GM18870 (cell line): ENCODE results near the gene PAX7.
"Not testable (repeated sequence)": the region's sequence is repeated elsewhere in the genome, so short reads cannot be mapped to it uniquely, and the experiment has no call there.

ENCODE experiments used
- ATAC-seq: cut with Tn5 transposase; IDR thresholded peaks from one replicate; pipeline ENCODE4 v1.9.1; 2021; ENCODE audit warnings: moderate library complexity; ENCODE audit not compliant: unreplicated experiment

The PAX7 gene

DNA sequence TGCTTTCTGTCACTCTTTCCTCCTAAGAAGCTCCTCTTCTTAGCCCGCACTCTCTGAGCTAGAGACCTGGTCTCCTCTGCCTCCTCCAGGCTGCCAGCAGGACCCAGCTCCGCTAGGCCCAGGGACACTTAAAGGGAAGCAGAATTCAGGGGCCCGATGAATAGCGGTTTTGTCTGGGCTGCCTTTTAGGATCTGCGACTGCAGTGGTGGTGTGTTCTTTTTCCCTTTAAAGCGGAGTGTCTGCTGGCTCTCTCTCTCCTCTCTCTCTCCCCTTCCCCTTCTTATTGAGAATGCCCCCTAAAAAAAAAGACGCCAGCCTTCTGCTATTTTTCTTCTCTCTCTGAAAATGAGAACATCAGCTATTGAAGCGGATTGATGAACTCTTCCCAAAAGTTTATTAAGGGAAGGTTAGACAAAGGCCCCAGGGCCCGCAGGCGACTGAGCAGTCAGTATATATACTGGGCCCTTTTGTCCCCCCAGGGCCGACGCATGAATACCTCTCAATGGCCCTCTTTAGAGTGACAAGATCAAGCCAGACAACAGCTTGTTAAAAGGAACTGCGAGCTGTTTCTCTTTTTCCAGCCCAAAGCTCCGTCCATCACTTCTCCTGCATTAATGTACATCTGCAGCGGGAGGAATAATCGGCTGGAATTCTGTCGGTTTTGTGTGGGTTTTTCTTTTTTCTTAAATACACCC is 27.0 kb downstream of the PAX7 start:
- ATAC-seq, result no peak

DNA sequence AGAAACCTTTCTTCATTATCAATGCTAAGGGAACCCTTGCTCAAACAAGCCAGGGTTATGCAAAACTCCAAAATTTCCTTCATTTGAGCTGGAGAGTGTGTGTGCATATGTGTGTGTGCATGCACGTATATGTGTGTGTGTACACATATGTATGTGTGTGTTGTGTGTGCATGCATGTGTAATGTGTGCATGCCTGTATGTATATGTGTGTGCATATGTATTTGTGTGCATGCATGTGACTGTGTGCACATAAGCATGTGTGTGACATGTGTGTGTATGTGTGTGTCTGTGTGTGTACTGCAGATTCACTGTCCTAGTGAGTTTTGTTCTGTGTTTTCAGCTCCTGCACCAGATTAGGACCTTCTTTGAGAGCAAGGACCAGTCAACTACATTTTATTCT is 28.2 kb downstream of the PAX7 start:
- ATAC-seq, result no peak

DNA sequence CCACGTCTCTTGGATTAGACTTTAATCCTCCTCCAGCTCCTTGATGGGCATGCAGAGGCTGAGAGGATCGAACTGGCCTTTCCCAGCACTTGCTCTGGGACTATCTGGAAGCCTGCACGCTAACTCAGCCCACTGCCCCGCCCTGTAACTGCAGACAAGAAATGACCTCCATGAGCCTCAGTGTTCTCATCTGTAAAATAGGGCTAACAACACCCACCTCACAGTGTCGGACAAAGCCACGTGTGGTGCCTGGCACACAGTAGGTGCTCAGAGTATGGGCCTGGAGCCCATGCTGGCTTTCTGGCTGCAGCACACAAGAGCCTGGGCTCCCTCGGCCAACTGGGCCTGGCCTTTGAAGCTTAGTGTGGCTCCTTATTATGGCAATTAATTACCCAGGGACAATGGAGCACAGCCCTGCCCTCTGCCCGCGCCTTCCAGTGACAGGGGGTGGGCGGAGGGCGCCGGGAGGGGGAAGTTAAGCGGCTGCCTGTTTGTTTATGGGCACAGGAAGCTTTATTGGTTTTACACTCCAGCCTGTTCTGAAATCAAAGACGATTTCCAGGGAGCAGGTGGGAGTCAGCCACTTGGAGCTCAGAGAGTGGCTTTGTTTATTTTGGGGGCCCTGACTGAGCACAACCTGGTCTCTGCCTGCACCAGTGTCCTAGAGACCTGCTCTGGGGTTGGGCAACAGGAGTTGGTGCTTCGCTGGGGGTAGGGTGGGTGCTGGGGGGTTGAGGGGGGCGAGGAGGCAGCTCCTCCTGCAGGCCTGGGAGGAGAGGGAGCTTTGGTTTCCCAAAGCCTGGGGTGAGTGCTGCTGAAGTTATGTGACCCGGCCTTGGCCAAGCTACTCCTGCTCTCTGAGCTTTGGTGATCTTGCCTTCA is 31.0 kb downstream of the PAX7 start:
- ATAC-seq, result no peak

DNA sequence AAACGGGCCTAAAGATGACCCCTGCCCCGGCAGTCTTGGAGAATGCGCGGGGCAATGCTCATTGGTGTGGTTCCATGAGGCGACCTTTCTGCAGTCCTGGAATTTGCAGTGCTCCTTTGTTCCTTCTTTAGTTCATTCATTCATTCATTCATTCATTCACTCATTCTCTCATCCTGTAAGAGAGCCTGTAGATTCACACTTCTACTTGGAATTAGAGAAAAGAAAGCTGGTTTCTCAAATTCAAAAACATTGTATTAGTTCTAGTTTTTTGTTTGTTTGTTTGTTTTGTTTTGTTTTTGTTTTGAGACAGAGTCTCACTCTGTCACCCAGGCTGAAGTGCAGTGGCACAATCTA is 31.6 kb downstream of the PAX7 start:
- ATAC-seq, result no peak

DNA sequence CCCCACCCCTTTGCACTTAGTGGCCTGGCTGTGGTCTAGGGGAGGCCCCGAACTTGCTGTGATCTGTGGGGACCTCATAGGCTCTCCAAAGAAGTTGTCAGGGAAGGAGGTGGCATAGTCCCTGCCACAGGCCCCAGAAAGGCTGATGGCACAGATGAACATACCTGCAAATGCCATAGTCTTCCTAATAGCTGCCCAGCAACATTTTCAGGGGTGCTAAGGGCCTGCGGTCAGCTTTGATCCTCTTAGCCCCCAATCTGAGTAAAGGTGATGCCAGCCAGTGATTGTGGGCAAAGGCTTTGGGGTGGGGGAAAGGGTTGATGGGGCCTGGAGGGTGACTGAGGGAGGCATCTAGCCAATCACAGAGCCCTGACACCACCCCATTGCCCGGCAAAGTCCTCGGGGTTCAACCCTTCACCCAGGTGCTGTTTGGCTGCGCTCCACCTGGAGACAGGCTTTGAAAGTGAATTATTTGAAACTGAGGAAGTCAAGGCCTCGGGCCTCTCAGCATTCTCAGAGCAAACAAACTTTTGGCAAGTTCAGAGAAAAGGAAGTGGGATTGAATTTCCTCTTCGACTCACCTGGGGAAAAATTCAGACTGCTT is 35.8 kb downstream of the PAX7 start:
- ATAC-seq, result no peak

DNA sequence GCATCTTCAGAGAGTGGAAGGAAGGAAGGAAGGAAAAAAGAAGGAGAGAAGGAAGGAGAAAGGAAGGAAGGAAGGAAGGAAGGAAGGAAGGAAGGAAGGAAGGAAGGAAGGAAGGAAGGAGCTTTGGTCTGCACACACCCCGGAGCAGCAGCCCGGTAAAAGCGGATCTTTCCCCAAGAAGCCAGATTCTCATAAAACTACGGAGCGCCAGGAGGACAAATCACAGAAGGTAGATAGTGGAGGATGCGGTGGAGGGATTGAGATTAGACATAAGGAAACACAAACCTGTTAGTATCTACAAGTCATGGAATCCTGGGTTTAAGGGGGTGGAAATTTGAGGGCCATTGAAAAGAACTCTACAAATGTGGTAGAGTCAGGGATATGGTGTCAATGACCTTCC is 36.7 kb downstream of the PAX7 start:
- no peak for ATAC-seq

DNA sequence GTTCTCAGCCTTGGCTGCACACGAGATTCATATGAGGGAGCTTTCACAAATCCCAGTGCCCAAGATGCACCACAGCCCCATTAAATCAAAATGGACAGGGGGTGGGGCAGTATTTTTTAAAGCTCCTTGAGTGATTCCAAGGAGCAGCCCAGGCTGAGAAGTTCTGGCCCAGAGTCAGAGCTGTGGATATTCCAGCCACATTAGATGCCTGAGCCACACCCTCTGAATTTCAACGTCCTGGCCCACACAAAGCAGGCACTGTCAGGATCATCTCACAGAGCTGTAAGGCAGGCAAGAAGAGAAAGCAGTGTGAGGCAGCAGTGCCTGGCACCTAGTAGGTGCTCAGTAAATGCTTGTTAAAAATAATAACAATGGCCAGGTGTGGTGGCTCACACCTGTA is 37.4 kb downstream of the PAX7 start:
- ATAC-seq, result no peak

DNA sequence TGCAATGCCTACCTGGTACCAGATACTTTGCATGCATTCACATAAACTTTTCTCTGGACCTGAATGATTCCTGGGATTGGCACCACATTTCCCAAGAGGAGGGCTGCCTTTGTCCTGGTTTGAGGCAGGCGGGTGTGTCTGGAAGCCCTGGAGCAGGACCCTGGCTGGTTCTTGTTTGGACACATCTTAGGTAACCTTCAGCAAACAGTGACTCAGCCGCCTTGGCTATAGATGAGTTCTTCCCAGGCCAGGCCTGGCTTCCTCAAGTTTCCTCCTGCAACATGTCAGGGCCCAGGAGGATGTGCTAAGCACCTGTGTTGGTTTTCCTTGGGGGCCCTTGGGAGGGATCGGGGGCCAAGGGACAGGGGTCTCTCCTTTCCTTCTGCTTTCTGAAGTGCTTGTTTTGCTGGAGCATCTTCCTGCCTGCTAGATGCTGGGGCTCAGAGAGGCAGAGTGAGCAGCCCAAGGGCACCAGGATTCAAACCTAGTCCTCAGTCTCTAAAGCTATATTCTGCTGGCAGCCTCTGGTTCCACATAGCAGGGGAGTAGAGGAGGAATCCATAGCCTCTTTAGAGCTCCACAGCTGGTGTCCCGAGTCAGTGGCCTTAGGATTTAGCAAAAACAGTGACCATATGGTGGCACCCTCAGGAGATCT is 38.2 kb downstream of the PAX7 start:
- no peak for ATAC-seq

DNA sequence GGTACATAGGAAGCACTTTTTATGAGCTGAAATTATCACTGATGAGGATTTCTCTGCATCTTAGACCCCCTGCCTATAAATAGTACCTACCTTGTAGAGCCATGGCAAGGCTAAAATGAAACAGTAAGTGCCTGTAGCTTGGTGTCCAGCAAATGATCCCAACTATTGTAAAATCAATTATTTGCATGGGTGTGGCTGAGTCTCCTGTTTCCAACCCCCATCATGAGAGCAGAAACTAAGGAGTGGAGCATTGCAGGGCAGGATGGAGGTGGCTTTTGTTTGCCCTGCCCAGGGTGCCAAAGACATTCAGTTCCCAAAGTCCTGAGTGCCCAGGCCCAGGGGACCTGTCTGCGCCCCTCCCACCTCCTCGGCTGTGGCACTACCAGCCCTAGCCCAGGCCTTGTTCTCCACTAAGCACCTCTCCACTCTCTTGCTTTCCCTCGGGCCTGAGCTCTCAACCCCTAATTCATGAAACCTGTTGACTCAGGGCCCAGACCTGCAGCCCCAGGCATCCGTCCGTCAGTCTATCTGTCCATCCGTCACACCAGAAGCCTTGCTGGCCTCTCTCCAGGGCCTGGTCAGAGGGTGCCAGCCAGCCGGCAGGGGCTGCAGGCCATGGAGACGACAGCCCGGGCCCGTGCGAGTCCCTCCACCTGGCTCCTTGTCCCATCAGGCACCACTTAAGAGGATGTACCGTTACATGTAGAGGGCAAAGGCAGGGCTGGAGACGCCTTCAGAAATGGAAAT is 39.6 kb downstream of the PAX7 start:
- no peak for ATAC-seq

DNA sequence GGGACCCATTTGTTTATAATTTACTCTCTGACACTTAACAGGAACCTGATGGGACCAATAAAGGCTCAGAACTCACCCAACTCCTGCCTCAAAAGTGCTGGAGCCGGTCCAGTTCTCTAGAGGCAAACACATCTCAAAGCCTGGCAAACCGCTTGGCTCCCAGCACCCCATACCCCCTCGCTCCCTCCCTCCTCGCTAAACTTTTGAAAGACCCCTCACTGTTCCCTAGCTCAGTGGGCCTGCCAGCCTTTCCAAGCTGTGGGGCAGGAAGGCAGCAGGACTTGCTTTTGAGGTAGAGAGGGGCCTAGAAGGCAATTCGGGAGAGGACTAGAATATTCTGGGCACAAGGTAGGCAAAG is 40.2 kb downstream of the PAX7 start:
- no peak for ATAC-seq

DNA sequence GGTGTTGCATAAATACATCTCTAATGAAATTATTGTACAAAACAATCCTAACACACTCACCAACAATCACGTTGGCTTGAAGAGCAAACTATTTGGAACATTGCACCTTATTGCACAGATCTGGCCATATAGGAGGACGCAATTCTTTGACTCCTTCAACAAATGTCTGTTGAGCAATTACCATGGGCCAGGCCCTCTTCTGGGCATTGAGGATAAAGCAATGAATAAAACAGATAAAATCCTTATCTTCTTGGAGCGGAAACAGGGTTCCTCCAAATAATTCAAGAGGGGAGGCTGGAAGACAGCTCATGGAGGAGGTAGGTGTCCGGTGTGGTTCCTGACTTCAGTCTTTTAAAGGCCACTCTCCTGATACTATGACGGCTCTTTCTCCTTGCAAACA is 43.3 kb downstream of the PAX7 start:
- ATAC-seq, result no peak

DNA sequence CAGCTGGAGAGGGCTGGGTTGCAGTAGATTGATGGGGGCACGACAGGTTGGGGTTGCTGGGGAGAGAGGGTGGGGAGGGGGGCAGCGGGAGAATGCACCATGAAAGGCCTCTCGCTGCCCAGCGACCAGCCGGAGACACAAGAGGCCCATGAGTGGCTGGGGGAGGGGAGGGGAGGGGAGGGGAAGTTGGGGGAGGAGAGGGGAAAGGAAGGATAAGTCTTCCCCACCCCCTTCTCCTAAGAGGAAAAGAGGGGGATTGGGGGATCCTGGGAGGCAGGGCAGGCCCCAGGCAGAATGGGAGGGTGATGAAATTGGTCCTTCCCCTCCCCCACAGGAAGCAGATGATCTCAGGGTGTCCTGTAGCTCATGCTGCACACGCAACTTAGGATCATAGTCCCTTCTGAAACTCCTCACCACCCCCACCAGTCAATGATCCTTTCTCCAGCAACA is 45.7 kb downstream of the PAX7 start:
- no peak for ATAC-seq

DNA sequence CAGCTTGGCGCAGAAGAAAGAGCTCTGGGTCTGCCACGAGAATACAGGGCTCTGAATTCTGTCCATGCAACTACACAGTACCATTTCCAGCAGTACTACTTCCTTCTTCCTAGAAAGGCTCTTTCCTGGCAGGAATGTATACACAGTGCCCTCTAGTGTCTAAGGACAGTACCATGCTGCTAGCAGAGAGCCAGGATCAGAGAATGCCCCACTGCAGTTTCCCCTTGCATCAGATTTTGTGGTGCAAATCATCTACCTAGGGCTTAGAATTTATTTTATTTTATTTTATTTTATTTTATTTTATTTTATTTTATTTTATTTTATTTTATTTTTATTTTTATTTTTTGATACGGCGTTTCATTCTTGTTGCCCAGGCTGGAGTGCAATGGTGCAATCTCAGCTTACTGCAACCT is 50.8 kb downstream of the PAX7 start:
- ATAC-seq, result no peak

DNA sequence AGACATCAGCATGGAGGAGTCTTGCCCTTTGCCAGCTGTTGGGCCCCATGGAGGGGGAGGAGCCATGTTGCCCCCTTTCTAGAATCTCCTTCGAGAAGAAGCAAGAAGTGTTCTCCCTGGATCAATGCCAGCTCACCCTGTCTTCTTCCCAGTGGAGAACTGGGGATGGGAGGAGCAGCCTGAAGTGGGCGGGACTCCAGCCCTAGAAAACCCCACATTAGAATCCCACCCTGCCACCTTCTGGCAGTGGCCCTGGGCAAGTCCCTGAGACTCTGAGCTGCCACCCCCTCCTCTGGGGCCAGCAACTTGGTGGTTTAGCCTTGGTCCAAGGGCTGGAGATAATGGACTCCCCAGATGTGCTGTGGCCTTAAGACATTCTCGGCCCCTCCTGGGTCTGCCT is 51.7 kb downstream of the PAX7 start:
- no peak for ATAC-seq

DNA sequence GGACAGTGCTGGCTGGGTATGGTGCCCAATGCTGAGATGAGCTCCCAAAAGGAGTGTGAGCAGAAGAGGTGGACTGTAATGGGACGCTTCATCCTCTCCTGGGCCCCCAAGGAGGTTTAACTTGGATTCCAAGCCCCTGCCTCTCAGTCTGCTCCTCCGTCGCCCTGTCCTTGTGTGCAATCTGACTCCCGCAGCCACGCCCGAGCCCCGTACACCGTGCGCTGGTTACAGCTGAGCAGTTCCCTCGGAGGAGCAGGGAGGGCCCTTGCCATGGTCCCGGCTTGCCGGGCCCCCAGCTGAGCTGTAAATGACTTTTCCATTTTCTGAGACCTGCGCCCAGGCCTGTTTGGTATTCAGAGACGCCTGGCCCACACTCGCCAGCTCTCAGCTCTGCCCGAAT is 53.7 kb downstream of the PAX7 start:
- ATAC-seq, result no peak

DNA sequence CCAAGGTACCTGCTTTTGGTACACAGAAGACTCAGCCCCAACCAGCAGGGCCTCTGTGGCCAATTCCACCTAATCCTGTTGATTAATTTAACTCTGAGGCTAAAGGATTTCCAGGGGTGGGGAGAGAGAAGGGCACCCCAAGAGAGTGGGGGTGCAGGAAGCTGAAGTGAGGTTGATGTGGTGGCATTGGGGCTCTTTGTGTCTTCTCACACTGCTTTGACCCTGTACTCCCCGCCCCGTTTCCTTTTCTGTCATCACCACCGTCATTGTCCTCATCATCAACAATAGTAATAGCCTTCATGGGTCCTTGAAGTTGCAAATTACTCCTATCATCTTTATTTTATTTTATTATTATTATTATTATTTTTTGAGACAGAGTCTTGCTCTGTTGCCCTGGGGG is 55.9 kb downstream of the PAX7 start:
- ATAC-seq, result no peak

DNA sequence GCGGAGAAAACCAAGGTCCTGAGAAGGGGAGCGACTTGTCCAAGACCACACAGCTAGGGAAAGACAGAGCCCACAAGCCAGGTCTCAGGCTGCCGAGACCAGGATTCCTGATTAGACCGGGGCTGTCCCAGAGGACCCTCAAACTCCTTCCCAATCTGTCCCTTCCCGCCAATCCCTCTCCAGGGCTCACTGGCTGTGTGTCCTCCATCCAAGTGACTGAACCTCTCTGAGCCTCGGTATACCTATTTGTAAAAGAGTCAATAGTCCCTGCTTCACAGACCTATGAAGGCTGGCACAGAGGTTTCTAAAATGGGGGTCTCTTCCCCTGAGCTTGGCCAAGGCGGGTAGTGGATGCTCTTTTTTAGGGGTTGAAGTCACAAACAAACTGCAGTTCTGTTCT is 56.6 kb downstream of the PAX7 start:
- no peak for ATAC-seq

DNA sequence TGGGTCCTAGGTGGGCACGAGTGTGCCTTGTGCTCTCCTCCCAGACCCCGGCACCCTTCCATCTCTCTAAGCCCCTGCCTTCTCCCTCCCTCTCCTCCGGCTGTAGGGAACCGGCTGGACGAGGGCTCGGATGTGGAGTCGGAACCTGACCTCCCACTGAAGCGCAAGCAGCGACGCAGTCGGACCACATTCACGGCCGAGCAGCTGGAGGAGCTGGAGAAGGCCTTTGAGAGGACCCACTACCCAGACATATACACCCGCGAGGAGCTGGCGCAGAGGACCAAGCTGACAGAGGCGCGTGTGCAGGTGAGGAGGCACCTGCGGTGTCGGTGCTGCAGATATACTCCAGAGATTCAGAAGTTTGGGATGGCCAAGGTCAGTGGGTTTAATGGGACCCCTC is 61.0 kb downstream of the PAX7 start:
- ATAC-seq, result no peak

DNA sequence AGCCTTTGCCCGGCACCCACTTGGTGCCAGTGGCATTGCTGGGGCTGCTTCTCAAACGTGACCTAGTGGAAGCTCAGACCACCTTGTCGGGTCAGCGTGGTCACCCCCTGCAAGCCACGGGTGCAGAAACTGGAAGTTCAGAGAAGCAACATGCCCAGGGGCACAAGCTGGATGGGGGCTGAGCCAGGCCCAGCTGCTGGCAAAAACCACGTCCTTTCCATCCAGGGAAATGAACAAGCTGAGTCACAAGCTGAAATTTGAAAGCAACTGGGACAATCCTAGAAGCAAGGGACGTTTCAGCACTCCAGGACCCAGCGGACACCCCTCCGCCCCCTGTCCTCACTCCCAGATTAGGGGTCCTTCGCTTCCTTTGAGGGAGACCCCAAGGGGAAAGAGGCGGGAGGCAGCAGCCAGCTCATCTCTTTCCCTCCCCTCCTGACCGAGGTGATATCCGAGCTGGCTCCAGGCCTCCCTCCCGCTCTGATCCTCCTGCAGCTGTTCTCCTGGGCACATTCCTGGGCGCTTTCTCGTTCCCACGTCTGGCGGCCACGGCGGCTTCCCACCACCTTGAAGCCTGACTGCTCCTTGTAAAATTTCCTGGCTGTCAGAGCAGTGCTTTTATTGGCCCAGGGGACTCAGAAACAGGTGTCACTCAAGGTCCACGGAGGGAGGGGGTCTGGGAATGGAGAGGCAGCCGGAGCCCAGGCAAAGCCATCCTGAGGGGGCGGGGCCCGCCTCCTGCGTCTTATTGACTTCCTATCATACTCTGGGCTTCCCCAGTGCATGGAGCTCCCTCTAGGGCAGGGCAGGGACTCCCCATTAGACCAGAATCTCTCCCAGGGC is 62.8 kb downstream of the PAX7 start:
- ATAC-seq, result no peak

DNA sequence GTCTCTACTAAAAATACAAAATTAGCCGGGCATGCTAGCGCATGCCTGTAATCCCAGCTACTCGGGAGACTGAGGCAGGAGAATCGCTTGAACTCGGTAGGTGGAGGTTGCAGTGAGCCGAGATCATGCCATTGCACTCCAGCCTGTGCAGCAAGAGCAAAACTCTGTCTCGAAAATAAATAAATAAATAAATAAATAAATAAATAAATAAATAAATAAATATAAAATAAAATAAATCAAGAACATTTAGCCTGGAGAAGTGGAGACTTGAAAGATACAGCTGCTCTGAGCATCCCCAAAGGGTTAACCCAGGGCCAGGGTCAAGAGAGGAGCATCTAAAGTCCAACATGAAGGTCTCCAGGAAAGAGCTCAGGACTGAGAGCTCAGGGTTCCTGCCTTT is 63.6 kb downstream of the PAX7 start:
- ATAC-seq, result not testable (repeated sequence)
